ENCODE data around the gene LHX4.

The LHX4 gene

DNA sequence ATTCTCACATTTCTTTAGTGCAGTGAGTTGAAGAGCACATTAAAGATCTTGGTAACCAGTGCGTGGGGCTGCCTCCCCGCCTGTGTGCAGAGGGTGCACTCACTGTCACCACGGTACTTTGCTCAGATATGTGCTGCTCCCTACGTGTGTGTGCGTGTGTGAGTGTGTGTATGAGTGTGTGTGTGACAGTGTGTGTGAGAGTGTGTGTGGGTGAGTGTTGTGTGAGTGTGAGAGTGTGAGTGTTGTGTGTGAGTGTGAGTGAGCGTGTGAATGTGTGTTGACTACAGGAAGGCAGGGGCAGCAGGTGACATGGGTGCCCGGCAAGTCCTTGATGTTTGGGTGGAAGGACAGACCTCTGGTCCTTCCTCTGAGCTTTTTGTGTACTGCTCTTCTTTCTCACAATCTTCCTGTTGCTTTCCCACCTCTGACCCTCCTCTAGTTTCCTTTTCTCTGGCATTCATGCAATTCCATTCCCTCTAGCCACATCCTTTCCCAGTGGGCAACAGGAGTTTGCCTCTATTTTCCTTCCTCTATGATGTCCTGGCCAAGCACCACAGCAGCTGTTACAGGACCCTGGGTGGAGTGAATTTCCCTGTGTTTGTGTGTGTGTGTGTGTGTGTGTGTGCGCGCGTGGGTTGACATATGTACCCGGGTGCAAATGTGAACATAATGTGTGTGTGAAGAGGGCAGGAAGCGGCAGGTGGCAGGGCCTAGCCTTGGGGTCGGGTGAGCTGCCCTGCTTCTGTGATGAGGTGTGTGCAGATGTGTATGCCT is 19.8 kb downstream of the LHX4 start:
- H3K23ac ChIP-seq (ENCODE audit: low read length in 2 of 2), result no peak overlapping the region
- WGBS, result 89% methylated on average over 12 of the region's 13 CpGs
- peak overlapping the region; percentile 84 for H4K91ac ChIP-seq (ENCODE audit: low read length)
- peak overlapping the region in 1 of 2 experiments; percentile 46 for H3K14ac ChIP-seq (ENCODE audit: low read length in 2 of 2)
- no peak overlapping the region for H2BK15ac ChIP-seq (ENCODE audit: low read depth, poor library complexity, severe bottlenecking)
- peak overlapping the region; percentile 39 for H4K8ac ChIP-seq (ENCODE audit: low read length)
- H2BK12ac ChIP-seq (ENCODE audit: low read length in 2 of 2), result no peak overlapping the region
- no peak overlapping the region for H3K18ac ChIP-seq (ENCODE audit: low read depth in 1 of 2, low read length in 2 of 2)
- H3K79me1 ChIP-seq (replicated peaks; ENCODE audit: low read length, poor library complexity, severe bottlenecking), result no peaks in the 10 kb centered on the region
- peak overlapping the region in 1 of 2 experiments; percentile 30 for H3K4me3 ChIP-seq (ENCODE audit: insufficient read depth in 1 of 2, low read depth in 1 of 2, low read length in 2 of 2)
- H3K27me3 ChIP-seq (ENCODE audit: control insufficient read depth in 1 of 2, insufficient read depth in 1 of 2, low read length in 2 of 2), result peaks cover 0 to 85% of the 10 kb centered on the region in 2 experiments
- no peak overlapping the region for H3K27ac ChIP-seq (ENCODE audit: low read length, poor library complexity, severe bottlenecking)
- H3K4me2 ChIP-seq (ENCODE audit: low read length, poor library complexity, severe bottlenecking), result no peak overlapping the region
- H3K9me3 ChIP-seq (ENCODE audit: control insufficient read depth, low read length), result no peaks in the 10 kb centered on the region
- DNase-seq, result no peak
- no peak overlapping the region for H2AK5ac ChIP-seq (ENCODE audit: low read length, severe bottlenecking)
- H3K9ac ChIP-seq (ENCODE audit: low read length), result no peak overlapping the region
- H3K4ac ChIP-seq (ENCODE audit: low read depth in 1 of 2, low read length in 2 of 2), result no peak overlapping the region
- H3K36me3 ChIP-seq (ENCODE audit: control insufficient read depth in 1 of 2, insufficient read depth in 2 of 2, low read depth in 1 of 2, low read length in 2 of 2), result no peaks in the 10 kb centered on the region
- peaks cover 19% of the 10 kb centered on the region for H3K4me1 ChIP-seq (ENCODE audit: control insufficient read depth, insufficient read depth, low read depth, low read length)
- no peak overlapping the region for H2BK5ac ChIP-seq (ENCODE audit: low read depth, low read length, poor library complexity, severe bottlenecking)
- no peak overlapping the region for H2BK120ac ChIP-seq (ENCODE audit: low read depth, low read length)
- no peak overlapping the region for H2AFZ ChIP-seq (ENCODE audit: low read depth, low read length)

GRCh38 chr1:180250499-180250770 is 20.4 kb downstream of the LHX4 start:
- H3K18ac ChIP-seq (ENCODE audit: low read depth in 1 of 2, low read length in 2 of 2), result no peak overlapping the region
- H2AFZ ChIP-seq (ENCODE audit: low read depth, low read length), result no peak overlapping the region
- no peak overlapping the region for H4K91ac ChIP-seq (ENCODE audit: low read length)
- no peak overlapping the region for H4K8ac ChIP-seq (ENCODE audit: low read length)
- no peak overlapping the region for H2AK5ac ChIP-seq (ENCODE audit: low read length, severe bottlenecking)
- no peak for DNase-seq
- no peak overlapping the region for H3K4ac ChIP-seq (ENCODE audit: low read depth in 1 of 2, low read length in 2 of 2)
- no peak overlapping the region for H3K4me2 ChIP-seq (ENCODE audit: low read length, poor library complexity, severe bottlenecking)
- WGBS, result 89% methylated on average over 7 of the region's 7 CpGs
- H3K9me3 ChIP-seq (ENCODE audit: control insufficient read depth, low read length), result no peaks in the 10 kb centered on the region
- no peak overlapping the region for H3K9ac ChIP-seq (ENCODE audit: low read length)
- peaks cover 22% of the 10 kb centered on the region for H3K4me1 ChIP-seq (ENCODE audit: control insufficient read depth, insufficient read depth, low read depth, low read length)
- H3K36me3 ChIP-seq (ENCODE audit: control insufficient read depth in 1 of 2, insufficient read depth in 2 of 2, low read depth in 1 of 2, low read length in 2 of 2), result no peaks in the 10 kb centered on the region
- no peak overlapping the region for H2BK5ac ChIP-seq (ENCODE audit: low read depth, low read length, poor library complexity, severe bottlenecking)
- H2BK12ac ChIP-seq (ENCODE audit: low read length in 2 of 2), result no peak overlapping the region
- H3K4me3 ChIP-seq (ENCODE audit: insufficient read depth in 1 of 2, low read depth in 1 of 2, low read length in 2 of 2), result no peak overlapping the region
- no peak overlapping the region for H2BK120ac ChIP-seq (ENCODE audit: low read depth, low read length)
- H3K27me3 ChIP-seq (ENCODE audit: control insufficient read depth in 1 of 2, insufficient read depth in 1 of 2, low read length in 2 of 2), result peaks cover 0 to 85% of the 10 kb centered on the region in 2 experiments
- H3K14ac ChIP-seq (ENCODE audit: low read length in 2 of 2), result peak overlapping the region in 1 of 2 experiments; percentile 20
- no peak overlapping the region for H2BK15ac ChIP-seq (ENCODE audit: low read depth, poor library complexity, severe bottlenecking)
- no peaks in the 10 kb centered on the region for H3K79me1 ChIP-seq (replicated peaks; ENCODE audit: low read length, poor library complexity, severe bottlenecking)
- H3K27ac ChIP-seq (ENCODE audit: low read length, poor library complexity, severe bottlenecking), result no peak overlapping the region
- H3K23ac ChIP-seq (ENCODE audit: low read length in 2 of 2), result no peak overlapping the region

GRCh38 chr1:180250883-180251509 is 20.9 kb downstream of the LHX4 start:
- no peak overlapping the region for H2BK5ac ChIP-seq (ENCODE audit: low read depth, low read length, poor library complexity, severe bottlenecking)
- peaks cover 26% of the 10 kb centered on the region for H3K4me1 ChIP-seq (ENCODE audit: control insufficient read depth, insufficient read depth, low read depth, low read length)
- no peak overlapping the region for H2AK5ac ChIP-seq (ENCODE audit: low read length, severe bottlenecking)
- H3K4me2 ChIP-seq (ENCODE audit: low read length, poor library complexity, severe bottlenecking), result no peak overlapping the region
- no peak overlapping the region for H4K8ac ChIP-seq (ENCODE audit: low read length)
- H3K9me3 ChIP-seq (ENCODE audit: control insufficient read depth, low read length), result no peaks in the 10 kb centered on the region
- 93% methylated on average over 16 of the region's 16 CpGs for WGBS
- H2BK15ac ChIP-seq (ENCODE audit: low read depth, poor library complexity, severe bottlenecking), result no peak overlapping the region
- no peak overlapping the region for H3K18ac ChIP-seq (ENCODE audit: low read depth in 1 of 2, low read length in 2 of 2)
- no peak overlapping the region for H3K9ac ChIP-seq (ENCODE audit: low read length)
- H3K36me3 ChIP-seq (ENCODE audit: control insufficient read depth in 1 of 2, insufficient read depth in 2 of 2, low read depth in 1 of 2, low read length in 2 of 2), result no peaks in the 10 kb centered on the region
- no peak overlapping the region for H3K27ac ChIP-seq (ENCODE audit: low read length, poor library complexity, severe bottlenecking)
- H3K23ac ChIP-seq (ENCODE audit: low read length in 2 of 2), result no peak overlapping the region
- no peaks in the 10 kb centered on the region for H3K79me1 ChIP-seq (replicated peaks; ENCODE audit: low read length, poor library complexity, severe bottlenecking)
- H2AFZ ChIP-seq (ENCODE audit: low read depth, low read length), result no peak overlapping the region
- no peak overlapping the region for H3K14ac ChIP-seq (ENCODE audit: low read length in 2 of 2)
- no peak for DNase-seq
- peak overlapping the region; percentile 35 for H4K91ac ChIP-seq (ENCODE audit: low read length)
- no peak overlapping the region for H3K4me3 ChIP-seq (ENCODE audit: insufficient read depth in 1 of 2, low read depth in 1 of 2, low read length in 2 of 2)
- no peak overlapping the region for H3K4ac ChIP-seq (ENCODE audit: low read depth in 1 of 2, low read length in 2 of 2)
- H2BK120ac ChIP-seq (ENCODE audit: low read depth, low read length), result no peak overlapping the region
- H3K27me3 ChIP-seq (ENCODE audit: control insufficient read depth in 1 of 2, insufficient read depth in 1 of 2, low read length in 2 of 2), result peaks cover 0 to 85% of the 10 kb centered on the region in 2 experiments
- H2BK12ac ChIP-seq (ENCODE audit: low read length in 2 of 2), result no peak overlapping the region

DNA sequence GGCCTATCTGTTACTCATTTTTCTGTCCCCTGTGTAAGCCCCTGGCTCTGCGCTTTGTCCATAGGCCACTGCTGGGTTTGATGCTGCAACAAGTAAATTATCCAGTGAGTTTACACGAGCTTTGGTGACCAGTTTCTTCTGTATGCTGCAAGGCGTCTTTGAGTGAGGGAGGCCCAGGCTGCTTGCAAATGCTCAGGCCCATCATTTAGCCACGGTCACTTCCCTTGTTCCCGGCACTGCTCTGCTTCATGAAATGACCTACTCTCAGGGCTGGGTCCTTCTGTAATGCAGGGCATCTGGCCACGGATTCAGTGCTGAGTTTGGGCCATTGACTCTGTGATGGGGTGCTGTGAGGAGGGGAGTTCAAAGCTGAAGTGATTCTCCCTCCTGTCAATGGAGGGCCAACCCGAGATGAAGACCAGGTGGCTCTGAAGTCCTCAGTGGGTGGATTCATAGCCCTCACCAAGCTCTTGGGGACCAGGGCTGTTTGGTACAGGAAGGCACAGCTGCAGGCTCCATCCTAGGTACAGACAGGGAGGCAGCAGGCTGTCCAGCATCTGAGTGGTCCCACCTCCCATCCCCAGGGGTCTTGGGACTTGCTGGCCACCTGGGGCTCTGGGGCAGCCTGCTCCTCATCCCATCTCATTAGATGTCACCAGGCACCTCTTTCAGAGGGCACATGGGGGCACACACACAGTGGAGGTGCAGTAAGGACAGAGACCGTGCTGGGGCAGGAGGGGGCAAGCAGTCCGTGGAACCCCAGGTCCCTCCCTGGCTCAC is 21.7 kb downstream of the LHX4 start:
- Histone ChIP-seq H3K27ac (ENCODE audit: low read length, poor library complexity, severe bottlenecking) (no peak overlapping the region), H4K91ac (ENCODE audit: low read length) (no peak overlapping the region), H2BK120ac (ENCODE audit: low read depth, low read length) (no peak overlapping the region), H3K79me1 (replicated peaks; ENCODE audit: low read length, poor library complexity, severe bottlenecking) (no peaks in the 10 kb centered on the region), H3K9me3 (ENCODE audit: control insufficient read depth, low read length) (no peaks in the 10 kb centered on the region), H3K4ac (ENCODE audit: low read depth in 1 of 2, low read length in 2 of 2) (no peak overlapping the region), H3K4me1 (ENCODE audit: control insufficient read depth, insufficient read depth, low read depth, low read length) (peaks cover 26% of the 10 kb centered on the region), H3K4me2 (ENCODE audit: low read length, poor library complexity, severe bottlenecking) (no peak overlapping the region), H2AK5ac (ENCODE audit: low read length, severe bottlenecking) (no peak overlapping the region), H3K23ac (ENCODE audit: low read length in 2 of 2) (no peak overlapping the region), H3K14ac (ENCODE audit: low read length in 2 of 2) (no peak overlapping the region), H3K9ac (ENCODE audit: low read length) (no peak overlapping the region), H2BK15ac (ENCODE audit: low read depth, poor library complexity, severe bottlenecking) (no peak overlapping the region), H2BK12ac (ENCODE audit: low read length in 2 of 2) (no peak overlapping the region), H3K36me3 (ENCODE audit: control insufficient read depth in 1 of 2, insufficient read depth in 2 of 2, low read depth in 1 of 2, low read length in 2 of 2) (no peaks in the 10 kb centered on the region), H3K18ac (ENCODE audit: low read depth in 1 of 2, low read length in 2 of 2) (no peak overlapping the region), H3K4me3 (ENCODE audit: insufficient read depth in 1 of 2, low read depth in 1 of 2, low read length in 2 of 2) (no peak overlapping the region), H2BK5ac (ENCODE audit: low read depth, low read length, poor library complexity, severe bottlenecking) (no peak overlapping the region), H4K8ac (ENCODE audit: low read length) (no peak overlapping the region), H3K27me3 (ENCODE audit: control insufficient read depth in 1 of 2, insufficient read depth in 1 of 2, low read length in 2 of 2) (peaks cover 0 to 90% of the 10 kb centered on the region in 2 experiments), H2AFZ (ENCODE audit: low read depth, low read length) (no peak overlapping the region)
- no peak for DNase-seq
- 81% methylated on average over 9 of the region's 9 CpGs for WGBS
